WTC11 (cell line): ENCODE results near the gene SSR3.

ENCODE experiments used
- CREB1 ChIP-seq: sonication (generic); formaldehyde crosslinking; IDR thresholded peaks from 2 replicates; pipeline ENCODE4 v1.8.0; 2023; ENCODE audit warnings: mild to moderate bottlenecking, missing genetic modification reagents
- SMAD3 ChIP-seq: sonication (generic); formaldehyde crosslinking; IDR thresholded peaks from 2 replicates; pipeline ENCODE4 v1.8.0; 2022; ENCODE audit warnings: missing genetic modification reagents, mild to moderate bottlenecking, borderline replicate concordance

DNA sequence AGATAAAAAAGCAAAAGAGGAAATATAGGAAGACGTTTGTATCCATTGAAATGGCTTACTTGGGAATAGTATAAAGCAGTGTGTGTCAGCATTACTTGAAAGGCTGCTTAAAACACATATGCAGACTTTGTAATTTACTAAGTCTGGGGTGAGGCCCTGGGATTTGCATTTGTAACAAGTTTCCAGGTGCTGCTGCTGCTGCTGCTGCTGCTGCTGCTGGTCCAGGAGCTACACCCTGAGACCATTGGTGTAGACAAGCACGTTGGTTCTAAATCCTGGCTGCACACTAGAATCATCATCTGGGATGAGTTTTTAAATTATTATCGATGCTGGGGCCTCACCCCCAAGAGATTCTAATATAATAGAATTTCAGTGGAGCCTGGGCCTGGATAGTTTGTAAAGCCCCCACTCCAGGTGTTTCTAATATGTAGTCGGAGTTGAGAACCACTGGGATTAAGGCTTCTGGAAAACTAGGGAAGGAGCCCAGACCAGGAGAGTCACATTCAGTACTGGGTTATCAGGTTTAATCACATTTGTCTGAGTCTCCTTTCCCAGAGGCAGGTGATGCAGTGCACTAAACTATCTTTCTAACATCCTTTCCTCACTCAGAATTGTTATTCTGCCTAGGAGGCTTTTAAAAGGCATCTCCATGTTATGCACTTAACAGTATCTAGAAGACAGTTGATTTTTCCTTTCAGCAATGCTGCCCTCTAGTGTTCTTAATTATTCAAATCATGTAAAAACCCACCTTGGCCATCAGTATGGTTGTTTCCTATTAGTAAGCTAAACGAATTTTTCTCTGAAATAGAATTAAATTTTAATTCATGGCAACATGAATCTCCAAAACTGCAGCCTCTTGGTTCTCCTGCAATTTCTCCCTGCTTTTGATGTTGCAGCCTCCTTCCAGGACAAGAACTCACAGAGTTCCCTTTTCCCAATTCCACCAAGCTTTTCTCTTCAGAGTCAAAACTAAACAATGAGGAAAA lies 45.4 kb downstream of the SSR3 start:
- TF ChIP-seq SMAD3 (CRISPR knock-in tag) (no peak), CREB1 (CRISPR knock-in tag) (no peak)
